ENCODE measurements around the gene HIF1A.

HIF1A gene

GRCh38 chr14:61652526-61653262, 42.6 kb upstream of the HIF1A start:
- H3K9me3 ChIP-seq (ENCODE audit: low read length), result no peaks in the 10 kb centered on the region
- no peaks in the 10 kb centered on the region for H3F3A ChIP-seq (ENCODE audit: insufficient read depth, low read length)
- no peaks in the 10 kb centered on the region for H3K9me2 ChIP-seq (ENCODE audit: low read depth, low read length)
- TF ChIP-seq, protein P1, sequence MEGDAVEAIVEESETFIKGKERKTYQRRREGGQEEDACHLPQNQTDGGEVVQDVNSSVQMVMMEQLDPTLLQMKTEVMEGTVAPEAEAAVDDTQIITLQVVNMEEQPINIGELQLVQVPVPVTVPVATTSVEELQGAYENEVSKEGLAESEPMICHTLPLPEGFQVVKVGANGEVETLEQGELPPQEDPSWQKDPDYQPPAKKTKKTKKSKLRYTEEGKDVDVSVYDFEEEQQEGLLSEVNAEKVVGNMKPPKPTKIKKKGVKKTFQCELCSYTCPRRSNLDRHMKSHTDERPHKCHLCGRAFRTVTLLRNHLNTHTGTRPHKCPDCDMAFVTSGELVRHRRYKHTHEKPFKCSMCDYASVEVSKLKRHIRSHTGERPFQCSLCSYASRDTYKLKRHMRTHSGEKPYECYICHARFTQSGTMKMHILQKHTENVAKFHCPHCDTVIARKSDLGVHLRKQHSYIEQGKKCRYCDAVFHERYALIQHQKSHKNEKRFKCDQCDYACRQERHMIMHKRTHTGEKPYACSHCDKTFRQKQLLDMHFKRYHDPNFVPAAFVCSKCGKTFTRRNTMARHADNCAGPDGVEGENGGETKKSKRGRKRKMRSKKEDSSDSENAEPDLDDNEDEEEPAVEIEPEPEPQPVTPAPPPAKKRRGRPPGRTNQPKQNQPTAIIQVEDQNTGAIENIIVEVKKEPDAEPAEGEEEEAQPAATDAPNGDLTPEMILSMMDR (IDR thresholded peaks at IDR 0.05; ENCODE audit: low read length), result no peak
- no peak for TF ChIP-seq EZH2 (IDR thresholded peaks at IDR 0.05; ENCODE audit: borderline replicate concordance, low read length)
- H3K36me3 ChIP-seq (ENCODE audit: insufficient read depth, low read length), result no peaks in the 10 kb centered on the region
- no peak overlapping the region for H3K27ac ChIP-seq (ENCODE audit: low read depth, low read length, poor library complexity, severe bottlenecking)
- H3K4me2 ChIP-seq (ENCODE audit: low read length), result no peak overlapping the region
- H3K9ac ChIP-seq (ENCODE audit: low read length), result no peak overlapping the region
- peaks cover 22% of the 10 kb centered on the region for H3K4me1 ChIP-seq (ENCODE audit: insufficient read depth, low read length, severe bottlenecking)
- H3K27me3 ChIP-seq (ENCODE audit: insufficient read depth, low read length), result no peaks in the 10 kb centered on the region
- no peaks in the 10 kb centered on the region for H4K20me1 ChIP-seq (ENCODE audit: insufficient read depth, low read length)
- H3K79me2 ChIP-seq (ENCODE audit: insufficient read depth, low read length), result no peaks in the 10 kb centered on the region
- no peak overlapping the region for H2AFZ ChIP-seq (ENCODE audit: low read length)
- no peak overlapping the region for H3K4me3 ChIP-seq (ENCODE audit: low read depth, low read length, poor library complexity, severe bottlenecking)

DNA sequence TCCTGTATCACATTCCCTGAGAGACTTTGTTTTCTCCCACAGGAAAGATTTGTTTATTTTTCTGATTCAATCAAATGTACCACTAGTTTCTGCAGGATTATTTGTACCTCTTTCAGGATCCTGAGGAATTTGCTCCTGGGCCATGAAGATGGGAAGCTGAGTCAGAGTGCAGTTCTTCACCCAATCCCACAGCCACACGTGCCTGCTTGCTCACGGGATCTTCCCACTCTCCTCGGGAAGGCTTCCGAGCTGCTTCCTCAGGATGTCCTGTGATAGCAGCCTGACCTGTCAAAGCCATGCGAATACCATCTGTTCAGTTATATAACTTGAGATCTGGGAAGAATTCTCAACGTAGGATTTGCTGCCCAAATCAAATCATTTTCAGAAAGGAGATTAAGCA, 41.8 kb upstream of the HIF1A start:
- Histone ChIP-seq H3K36me3 (ENCODE audit: insufficient read depth, low read length) (no peaks in the 10 kb centered on the region), H2AFZ (ENCODE audit: low read length) (no peak overlapping the region), H3K9me3 (ENCODE audit: low read length) (no peaks in the 10 kb centered on the region), H3K79me2 (ENCODE audit: insufficient read depth, low read length) (no peaks in the 10 kb centered on the region), H4K20me1 (ENCODE audit: insufficient read depth, low read length) (no peaks in the 10 kb centered on the region), H3K9ac (ENCODE audit: low read length) (no peak overlapping the region), H3K27ac (ENCODE audit: low read depth, low read length, poor library complexity, severe bottlenecking) (no peak overlapping the region), H3K9me2 (ENCODE audit: low read depth, low read length) (no peaks in the 10 kb centered on the region), H3F3A (ENCODE audit: insufficient read depth, low read length) (no peaks in the 10 kb centered on the region), H3K4me3 (ENCODE audit: low read depth, low read length, poor library complexity, severe bottlenecking) (no peak overlapping the region), H3K4me1 (ENCODE audit: insufficient read depth, low read length, severe bottlenecking) (peaks cover 22% of the 10 kb centered on the region), H3K27me3 (ENCODE audit: insufficient read depth, low read length) (no peaks in the 10 kb centered on the region), H3K4me2 (ENCODE audit: low read length) (no peak overlapping the region)
- no peak for TF ChIP-seq EZH2 (IDR thresholded peaks at IDR 0.05; ENCODE audit: borderline replicate concordance, low read length)

DNA sequence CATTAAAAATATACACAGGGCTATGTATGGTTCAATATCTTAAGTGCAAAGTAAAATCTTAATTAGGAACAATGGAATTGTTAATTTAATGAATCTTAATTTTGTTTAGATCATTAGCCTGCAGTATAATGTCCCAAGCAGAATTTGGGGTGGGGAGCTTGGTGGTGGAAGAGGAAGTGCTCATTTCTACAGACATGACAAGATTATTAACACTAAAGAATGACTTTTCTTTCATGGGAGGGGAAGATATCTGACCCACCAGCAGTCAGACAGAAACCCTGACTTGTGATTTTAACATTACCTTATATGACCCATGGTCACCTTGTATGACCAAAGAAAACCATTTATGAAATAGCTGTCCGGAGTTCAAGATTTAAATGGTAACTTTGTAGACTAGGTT, 41.3 kb upstream of the HIF1A start:
- peaks cover 22% of the 10 kb centered on the region for H3K4me1 ChIP-seq (ENCODE audit: insufficient read depth, low read length, severe bottlenecking)
- TF ChIP-seq, protein P1 (IDR thresholded peaks at IDR 0.05; ENCODE audit: low read length), result no peak
- TF ChIP-seq EZH2 (IDR thresholded peaks at IDR 0.05; ENCODE audit: borderline replicate concordance, low read length), result no peak
- H2AFZ ChIP-seq (ENCODE audit: low read length), result no peak overlapping the region
- no peak overlapping the region for H3K27ac ChIP-seq (ENCODE audit: low read depth, low read length, poor library complexity, severe bottlenecking)
- H3K4me2 ChIP-seq (ENCODE audit: low read length), result no peak overlapping the region
- no peak overlapping the region for H3K9ac ChIP-seq (ENCODE audit: low read length)
- H3K4me3 ChIP-seq (ENCODE audit: low read depth, low read length, poor library complexity, severe bottlenecking), result no peak overlapping the region
- H3K9me3 ChIP-seq (ENCODE audit: low read length), result no peaks in the 10 kb centered on the region
- H4K20me1 ChIP-seq (ENCODE audit: insufficient read depth, low read length), result no peaks in the 10 kb centered on the region
- H3K79me2 ChIP-seq (ENCODE audit: insufficient read depth, low read length), result no peaks in the 10 kb centered on the region
- no peaks in the 10 kb centered on the region for H3K36me3 ChIP-seq (ENCODE audit: insufficient read depth, low read length)
- no peaks in the 10 kb centered on the region for H3F3A ChIP-seq (ENCODE audit: insufficient read depth, low read length)
- no peaks in the 10 kb centered on the region for H3K9me2 ChIP-seq (ENCODE audit: low read depth, low read length)
- no peaks in the 10 kb centered on the region for H3K27me3 ChIP-seq (ENCODE audit: insufficient read depth, low read length)

- TF ChIP-seq EZH2 (IDR thresholded peaks at IDR 0.05; ENCODE audit: borderline replicate concordance, low read length), result no peak
- TF ChIP-seq, protein P1 (IDR thresholded peaks at IDR 0.05; ENCODE audit: low read length), result no peak
- Histone ChIP-seq H3K9me2 (ENCODE audit: low read depth, low read length) (no peaks in the 10 kb centered on the region), H3K27me3 (ENCODE audit: insufficient read depth, low read length) (no peaks in the 10 kb centered on the region), H3K4me2 (ENCODE audit: low read length) (no peak overlapping the region), H3K36me3 (ENCODE audit: insufficient read depth, low read length) (no peaks in the 10 kb centered on the region), H3K9me3 (ENCODE audit: low read length) (no peaks in the 10 kb centered on the region), H2AFZ (ENCODE audit: low read length) (no peak overlapping the region), H4K20me1 (ENCODE audit: insufficient read depth, low read length) (no peaks in the 10 kb centered on the region), H3F3A (ENCODE audit: insufficient read depth, low read length) (no peaks in the 10 kb centered on the region), H3K9ac (ENCODE audit: low read length) (no peak overlapping the region), H3K4me1 (ENCODE audit: insufficient read depth, low read length, severe bottlenecking) (peaks cover 26% of the 10 kb centered on the region), H3K27ac (ENCODE audit: low read depth, low read length, poor library complexity, severe bottlenecking) (no peak overlapping the region), H3K4me3 (ENCODE audit: low read depth, low read length, poor library complexity, severe bottlenecking) (no peak overlapping the region), H3K79me2 (ENCODE audit: insufficient read depth, low read length) (no peaks in the 10 kb centered on the region)
Measured at GRCh38 chr14:61655777-61656176, 39.5 kb upstream of the HIF1A start.
